Fibroblast of the conjunctiva (primary cell): Measurements from ENCODE around the gene RBBP5.

Experiments
- DNase-seq: peaks from one replicate; pipeline ENCODE4 v3.0.0-alpha.2; 2010; ENCODE audit warnings: low read depth

Gene RBBP5

DNA sequence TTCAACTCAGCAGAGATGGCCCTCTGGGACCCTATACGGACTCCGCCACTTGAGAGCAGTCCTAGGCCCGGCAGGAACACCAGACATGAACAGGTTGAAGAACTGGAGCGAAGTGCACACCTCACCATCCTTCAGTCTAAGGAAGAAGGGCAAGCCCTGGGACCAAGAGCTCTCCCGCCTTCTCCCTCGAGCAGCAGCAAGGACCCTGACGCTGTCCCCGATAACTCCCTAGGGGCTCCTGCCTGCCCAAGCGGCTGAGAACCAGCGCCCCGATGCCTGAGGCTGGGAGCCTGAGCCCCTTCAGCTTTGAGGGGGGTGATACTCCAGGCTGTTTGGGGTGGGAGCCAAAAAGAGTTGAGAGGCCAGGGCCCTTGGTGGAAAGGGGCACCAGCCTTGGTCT lies 47.7 kb downstream of the RBBP5 start:
- no peak for DNase-seq

DNA sequence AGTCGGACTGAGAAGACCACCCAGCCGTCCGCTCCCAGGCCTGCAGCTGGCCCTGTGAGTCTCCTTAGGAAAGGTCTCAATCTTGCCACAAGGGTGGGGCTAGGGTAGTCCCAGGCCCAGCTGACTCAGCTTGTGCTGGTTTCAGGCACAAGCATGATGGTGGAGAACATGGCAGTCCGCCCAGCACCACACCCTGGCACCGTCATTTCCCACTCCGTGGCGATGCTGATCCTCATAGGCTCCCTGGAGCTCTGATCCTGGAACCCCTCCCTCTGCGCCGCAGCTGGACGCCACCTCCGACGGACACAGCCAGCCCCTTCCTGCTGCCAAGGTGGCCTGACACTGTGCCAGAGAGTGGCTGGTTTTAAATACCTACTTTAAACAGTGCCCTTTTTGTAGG lies 48.3 kb downstream of the RBBP5 start:
- peak; percentile 10 for DNase-seq

DNA sequence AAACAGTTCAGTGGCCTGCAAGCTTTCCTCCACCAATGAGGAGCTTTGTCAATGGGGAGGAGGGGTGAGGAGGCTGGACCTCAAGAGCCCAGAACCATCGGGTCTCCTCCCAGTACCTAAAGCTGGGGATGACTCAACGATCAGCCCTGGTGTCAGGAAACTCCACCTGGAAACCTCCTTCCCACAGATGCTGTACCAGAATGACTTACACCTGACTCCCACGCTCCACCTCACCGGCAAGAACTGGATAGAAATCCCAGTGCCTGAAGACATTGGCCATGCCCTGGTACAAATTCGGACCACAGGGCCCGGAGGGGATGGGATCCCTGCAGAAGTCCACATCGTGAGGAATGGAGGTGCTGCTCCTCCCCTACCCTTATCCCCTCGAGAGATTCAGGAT lies 48.9 kb downstream of the RBBP5 start:
- no peak for DNase-seq

DNA sequence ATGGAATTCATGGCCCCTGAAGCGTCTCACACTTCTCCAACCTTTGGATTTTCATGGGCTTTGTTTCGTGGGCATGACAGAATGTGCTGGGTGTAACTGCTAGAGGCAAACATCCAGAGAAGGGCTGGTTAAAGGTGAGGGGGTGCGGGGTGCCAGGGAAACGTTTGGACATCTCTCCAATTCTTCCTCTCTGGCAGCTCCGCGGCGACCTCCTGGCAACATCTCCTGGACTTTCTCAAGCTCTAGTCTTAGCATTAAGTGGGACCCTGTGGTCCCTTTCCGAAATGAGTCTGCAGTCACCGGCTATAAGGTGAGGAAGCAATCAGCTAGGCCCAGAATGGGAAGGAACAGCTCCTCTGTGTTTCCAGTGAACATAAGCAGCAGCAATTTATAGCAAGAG lies 49.5 kb downstream of the RBBP5 start:
- no peak for DNase-seq

DNA sequence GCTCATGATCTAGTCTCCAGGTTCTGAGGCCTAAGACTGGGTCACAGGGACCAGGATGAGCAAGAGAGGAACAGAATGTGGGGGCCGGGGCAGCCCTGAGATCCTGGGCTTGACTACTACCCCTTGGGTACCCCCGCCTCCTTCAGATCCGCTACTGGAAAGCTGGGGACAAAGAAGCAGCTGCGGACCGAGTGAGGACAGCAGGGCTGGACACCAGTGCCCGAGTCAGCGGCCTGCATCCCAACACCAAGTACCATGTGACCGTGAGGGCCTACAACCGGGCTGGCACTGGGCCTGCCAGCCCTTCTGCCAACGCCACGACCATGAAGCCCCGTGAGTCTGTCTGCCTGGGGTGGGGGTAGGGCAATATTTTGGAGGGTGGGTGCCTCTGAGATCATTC lies 50.0 kb downstream of the RBBP5 start:
- no peak for DNase-seq

DNA sequence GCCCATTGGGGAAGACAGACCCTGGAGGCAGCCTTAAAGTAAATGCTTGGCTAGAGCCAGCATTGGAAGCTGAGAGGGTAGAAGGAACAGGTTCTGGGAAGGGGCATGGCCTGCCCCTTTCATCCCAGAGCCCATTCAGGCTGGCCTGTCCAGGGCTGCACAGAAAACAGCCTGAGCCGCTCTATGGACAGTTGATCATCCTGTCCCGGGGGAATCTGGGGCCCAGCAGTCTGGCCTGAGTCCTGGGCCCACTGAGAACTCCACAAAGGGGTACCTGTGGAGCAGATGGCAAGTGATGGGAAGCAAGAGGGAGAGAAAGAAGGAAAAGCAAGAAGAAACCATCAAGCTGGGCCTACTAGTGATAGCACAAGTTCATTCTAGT lies 50.8 kb downstream of the RBBP5 start:
- DNase-seq: no peak

DNA sequence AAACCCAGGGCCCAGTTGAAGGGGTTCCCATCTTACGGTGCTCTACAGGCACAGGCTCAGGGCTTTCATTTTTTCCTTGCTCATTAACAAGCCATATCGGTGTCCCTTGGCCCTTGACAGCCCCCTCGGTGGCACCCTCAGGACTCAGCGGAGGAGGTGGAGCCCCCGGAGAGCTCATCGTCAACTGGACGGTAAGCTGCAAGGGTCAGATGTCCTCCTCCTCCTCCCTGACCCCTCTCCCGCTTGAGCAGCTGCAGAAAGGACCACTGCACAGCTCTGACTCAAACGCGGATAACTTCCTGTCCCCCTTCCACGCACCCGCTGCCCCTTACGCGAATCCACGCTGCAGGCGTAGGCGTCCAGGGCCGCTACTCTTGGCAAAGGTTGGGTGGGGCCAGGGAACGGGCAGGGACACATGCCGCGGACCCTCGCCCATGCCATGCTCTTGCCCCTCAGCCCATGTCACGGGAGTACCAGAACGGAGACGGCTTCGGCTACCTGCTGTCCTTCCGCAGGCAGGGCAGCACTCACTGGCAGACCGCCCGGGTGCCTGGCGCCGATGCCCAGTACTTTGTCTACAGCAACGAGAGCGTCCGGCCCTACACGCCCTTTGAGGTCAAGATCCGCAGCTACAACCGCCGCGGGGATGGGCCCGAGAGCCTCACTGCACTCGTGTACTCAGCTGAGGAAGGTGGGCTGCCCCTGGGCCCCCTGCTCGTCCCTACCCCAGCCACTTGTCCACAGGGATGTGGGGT lies 52.2 kb downstream of the RBBP5 start:
- DNase-seq: no peak

DNA sequence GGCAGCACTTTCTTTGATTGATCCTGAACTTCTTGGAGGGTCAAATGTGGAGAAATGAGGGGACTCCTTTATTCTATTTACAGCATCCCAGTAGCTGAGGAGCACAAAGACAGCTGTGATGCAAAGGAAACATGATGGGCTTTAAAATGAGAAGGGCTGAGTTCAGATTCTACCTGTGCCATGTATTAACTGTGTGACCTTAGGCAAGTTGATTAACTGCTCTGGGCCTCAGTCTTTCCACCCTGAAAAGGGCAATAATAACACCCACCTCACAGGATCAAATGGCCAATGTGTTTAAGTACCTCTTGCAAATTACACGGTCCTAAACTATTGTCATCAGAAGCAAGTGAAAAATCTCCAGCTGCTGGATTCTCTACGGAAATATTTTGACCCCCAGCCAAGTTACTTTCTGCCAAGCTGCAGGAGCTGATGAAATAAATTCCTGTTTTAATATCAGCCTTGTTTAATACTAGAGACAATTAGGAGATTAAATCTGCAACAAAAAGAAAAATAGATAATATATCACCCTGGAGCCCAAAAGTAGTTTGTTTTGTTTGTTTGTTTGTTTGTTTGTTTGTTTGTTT lies 53.2 kb downstream of the RBBP5 start:
- peak; percentile 20 for DNase-seq

DNA sequence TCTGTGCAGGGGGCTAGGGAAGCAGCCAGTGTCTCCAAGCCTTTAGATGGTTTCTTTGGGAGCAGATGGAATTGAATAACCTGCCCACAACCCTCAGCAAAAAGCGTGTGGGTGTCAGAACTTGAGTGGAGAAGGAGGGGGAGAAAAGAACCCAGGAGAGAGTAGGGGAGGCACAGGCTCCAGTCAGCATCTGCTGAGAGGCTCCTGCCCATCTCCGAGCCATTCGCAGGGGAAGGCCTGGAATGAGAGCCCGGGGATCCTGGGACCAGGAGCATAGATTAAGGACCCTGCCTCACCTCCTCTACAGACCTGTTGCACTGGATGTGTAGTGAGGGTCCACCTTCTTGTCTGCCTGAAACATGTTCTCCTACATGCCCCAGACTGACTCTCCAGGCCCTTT lies 53.8 kb downstream of the RBBP5 start:
- no peak for DNase-seq

DNA sequence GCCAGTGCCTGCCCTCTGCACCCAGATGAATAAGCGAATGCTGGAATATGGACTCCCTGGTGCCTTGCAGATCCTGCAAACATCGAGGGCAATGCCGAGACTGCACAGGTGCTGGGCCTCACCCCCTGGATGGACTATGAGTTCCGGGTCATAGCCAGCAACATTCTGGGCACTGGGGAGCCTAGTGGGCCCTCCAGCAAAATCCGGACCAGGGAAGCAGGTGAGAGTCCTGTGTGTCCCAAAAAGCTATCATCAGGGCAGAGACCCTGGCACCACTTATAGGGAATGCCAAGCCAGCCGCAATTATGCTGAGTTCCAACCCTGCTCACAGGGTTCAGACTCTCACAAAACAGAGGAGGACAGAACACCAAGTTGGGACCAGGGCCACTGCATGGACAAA lies 54.7 kb downstream of the RBBP5 start:
- no peak for DNase-seq

DNA sequence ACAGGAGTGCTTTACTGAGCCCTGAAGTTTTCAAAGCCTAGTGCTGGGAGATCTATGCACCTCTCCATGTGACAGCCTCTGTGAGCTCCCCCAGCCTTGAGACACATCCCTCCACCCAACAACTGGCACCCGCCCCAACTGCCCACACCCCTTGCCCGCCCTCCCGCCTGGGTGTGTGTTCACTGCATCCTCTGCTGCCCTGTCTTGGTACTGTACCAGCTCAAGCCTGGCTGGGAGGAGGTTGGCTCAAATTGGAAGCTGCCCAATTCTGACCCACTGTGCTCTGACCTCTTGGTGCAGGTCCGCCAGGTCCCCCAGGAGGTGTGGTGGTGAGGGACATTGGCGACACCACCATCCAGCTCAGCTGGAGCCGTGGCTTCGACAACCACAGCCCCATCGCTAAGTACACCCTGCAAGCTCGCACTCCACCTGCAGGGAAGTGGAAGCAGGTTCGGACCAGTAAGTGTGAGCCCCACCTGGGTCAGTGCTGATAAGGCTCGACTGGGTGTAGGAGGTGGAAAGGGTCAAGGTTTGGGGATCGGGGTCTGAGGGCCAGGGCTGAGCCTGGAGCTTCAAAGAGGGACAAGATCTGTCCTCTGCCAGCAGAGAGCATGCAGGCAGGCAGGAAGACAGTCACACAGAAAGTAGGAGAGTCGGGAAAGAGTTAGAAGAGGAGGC lies 55.5 kb downstream of the RBBP5 start:
- DNase-seq: no peak

DNA sequence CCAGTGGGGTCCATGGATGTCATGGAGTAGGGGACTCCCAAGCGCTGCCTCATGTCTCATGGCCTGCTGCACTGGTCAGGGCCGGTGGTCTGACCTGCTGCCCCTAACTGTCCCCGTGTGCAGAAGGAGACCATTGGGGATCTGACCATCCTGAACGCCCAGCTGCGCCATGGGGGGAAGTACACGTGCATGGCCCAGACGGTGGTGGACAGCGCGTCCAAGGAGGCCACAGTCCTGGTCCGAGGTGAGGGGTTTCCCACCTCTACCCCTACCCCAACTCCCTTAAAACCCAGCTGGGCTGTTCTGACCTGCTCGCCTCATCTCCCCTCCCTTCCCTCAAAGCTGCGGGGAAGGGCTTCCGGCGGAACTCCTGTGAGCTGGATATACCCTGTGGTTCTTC lies 56.1 kb downstream of the RBBP5 start:
- no peak for DNase-seq

DNA sequence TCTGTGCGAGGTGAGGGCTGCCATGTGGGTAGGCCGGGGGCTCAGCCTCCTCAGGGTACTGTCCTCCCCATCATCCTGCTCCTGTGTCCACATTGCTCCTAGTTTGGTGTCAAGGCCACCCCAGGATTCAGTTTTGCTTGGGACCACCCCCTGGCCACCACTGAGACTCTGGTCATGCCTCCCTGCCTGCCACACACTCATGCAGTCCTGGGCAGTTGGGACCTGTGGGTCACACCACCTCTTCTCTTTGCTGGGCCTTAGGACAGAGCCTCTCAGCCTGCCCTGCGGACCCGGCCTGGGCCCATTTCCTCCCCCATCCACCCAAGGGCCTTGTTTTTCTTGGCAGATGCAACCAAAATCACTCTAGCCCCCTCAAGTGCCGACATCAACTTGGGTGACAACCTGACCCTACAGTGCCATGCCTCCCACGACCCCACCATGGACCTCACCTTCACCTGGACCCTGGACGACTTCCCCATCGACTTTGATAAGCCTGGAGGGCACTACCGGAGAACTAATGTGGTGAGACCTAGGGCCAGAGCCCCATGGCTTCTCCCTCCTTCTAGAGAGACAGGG lies 56.9 kb downstream of the RBBP5 start:
- DNase-seq: no peak

DNA sequence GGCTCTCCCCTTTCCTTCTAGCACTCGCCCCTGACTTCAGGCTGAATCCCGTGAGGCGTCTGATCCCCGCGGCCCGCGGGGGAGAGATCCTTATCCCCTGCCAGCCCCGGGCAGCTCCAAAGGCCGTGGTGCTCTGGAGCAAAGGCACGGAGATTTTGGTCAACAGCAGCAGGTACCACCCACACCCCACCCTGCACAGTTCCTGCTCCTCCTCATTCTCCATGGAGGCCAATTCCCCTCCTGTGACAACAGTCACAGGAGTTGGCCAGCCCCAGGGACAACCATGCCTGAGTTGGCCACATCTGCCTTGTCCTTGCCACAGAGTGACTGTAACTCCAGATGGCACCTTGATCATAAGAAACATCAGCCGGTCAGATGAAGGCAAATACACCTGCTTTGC lies 57.5 kb downstream of the RBBP5 start:
- DNase-seq: no peak

DNA sequence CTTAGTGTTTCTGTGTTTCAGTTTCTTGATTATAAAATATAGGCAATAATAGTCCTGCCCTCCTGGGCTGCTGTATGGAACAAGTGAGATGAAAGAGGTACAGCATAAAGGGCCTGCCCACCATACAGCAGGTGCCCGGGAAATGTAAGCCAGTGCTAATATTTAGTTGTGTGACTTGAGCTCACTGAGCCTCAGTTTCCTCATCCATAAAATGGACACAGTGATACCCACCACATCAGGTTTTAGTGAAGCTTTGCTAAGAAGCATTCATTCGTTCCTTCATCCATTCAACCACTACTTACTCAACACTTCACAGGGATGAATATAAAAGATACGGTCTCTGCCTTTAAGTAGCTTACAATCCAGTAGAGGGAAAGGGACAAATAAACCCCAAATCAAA lies 58.9 kb downstream of the RBBP5 start:
- no peak for DNase-seq

DNA sequence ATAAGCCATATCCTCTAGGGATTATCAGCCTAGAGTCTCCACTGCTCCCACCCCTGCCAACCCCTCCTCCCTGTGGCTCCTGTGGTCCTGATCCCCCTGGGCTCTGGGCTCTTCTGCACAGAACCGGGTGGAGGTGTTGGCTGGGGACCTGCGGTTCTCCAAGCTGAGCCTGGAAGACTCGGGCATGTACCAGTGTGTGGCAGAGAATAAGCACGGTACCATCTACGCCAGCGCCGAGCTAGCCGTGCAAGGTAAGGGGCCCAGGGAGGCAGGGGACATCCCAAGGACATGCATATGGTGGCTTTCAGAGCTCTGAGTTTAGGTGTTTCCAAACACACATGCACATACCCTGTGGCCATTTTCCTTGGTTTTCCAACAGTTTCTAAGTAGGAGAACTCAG lies 59.5 kb downstream of the RBBP5 start:
- no peak for DNase-seq

DNA sequence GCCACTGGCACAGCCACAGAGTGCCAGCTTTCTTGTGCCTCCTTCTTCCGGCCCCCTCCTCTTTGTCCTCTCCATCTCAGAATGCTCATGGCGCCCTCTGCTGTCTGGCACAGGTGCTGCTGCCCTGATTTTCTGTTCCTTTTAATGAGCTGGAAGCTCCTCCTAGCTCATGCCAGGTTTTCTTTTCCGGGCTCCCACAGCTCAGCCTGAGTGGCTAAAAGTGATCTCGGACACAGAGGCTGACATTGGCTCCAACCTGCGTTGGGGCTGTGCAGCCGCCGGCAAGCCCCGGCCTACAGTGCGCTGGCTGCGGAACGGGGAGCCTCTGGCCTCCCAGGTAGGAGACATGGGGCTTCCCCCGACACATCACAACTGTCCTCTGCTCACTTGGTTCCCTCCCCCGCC lies 60.1 kb downstream of the RBBP5 start:
- DNase-seq: peak; percentile 40

DNA sequence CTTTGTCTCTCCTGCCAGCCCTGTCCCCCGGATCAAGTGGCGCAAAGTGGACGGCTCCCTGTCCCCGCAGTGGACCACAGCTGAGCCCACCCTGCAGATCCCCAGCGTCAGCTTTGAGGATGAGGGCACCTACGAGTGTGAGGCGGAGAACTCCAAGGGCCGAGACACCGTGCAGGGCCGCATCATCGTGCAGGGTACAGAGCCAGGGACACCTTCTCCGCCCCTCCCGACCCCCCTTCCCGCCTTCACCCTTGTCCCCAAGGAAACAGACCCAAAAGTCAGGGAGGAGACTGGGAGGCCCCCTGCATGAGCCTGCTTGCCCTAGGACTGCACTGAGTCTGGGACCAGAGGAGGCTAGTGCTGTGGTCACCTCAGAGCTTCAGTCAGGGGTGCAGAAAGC lies 60.6 kb downstream of the RBBP5 start:
- DNase-seq: no peak

DNA sequence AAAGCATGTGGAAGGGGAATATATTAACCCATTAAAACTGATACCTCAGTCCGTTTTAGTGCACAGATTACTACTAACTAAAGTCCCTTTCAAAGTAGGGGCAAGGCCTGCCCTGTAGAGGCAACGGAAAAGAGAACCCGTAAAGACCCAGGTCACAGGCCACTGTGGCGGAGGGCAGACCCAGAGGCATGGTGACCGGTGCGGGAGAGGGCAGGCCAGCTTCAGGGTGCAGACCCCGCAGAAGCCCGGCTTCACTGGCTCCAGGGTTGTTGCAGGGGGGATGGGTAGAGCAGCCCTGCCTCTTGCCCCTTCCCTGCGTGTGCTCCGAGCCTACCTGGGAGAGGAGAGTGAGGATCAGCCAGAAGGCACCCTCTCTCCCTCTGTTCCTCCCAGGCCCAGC lies 61.0 kb downstream of the RBBP5 start:
- DNase-seq: no peak

DNA sequence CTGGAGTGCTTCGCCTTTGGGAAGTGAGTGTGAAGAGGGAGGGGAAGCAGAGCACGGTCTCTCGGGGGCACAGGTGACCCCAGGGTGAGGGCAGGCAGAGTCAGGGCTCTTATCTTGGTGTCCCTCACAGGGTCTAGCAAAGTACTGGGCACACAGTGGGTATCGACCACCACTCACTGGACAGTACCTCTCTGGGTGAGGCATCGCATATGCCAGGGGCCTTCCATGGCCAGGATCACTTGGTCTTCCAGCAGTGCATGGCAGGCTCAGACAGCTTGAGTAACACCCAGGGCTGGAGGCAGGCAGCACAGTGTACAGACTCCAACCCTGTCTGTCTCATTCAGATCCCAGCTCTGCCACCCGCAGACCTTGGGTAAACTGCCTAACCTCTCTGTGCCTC lies 62.1 kb downstream of the RBBP5 start:
- DNase-seq: no peak

DNA sequence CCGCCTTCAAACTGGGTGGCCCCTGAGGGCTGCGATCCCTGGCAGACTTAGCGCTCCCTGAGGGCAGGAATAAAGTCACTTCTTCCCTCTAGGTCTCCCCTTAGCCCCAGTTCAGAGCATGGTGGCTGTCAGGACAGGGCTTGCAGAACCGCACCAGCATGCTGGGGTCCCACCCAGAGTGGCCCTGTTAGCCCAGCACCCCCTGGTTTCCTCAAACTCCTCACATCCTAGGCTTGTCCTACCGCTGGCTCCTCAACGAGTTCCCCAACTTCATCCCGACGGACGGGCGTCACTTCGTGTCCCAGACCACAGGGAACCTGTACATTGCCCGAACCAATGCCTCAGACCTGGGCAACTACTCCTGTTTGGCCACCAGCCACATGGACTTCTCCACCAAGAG lies 62.9 kb downstream of the RBBP5 start:
- DNase-seq: no peak

DNA sequence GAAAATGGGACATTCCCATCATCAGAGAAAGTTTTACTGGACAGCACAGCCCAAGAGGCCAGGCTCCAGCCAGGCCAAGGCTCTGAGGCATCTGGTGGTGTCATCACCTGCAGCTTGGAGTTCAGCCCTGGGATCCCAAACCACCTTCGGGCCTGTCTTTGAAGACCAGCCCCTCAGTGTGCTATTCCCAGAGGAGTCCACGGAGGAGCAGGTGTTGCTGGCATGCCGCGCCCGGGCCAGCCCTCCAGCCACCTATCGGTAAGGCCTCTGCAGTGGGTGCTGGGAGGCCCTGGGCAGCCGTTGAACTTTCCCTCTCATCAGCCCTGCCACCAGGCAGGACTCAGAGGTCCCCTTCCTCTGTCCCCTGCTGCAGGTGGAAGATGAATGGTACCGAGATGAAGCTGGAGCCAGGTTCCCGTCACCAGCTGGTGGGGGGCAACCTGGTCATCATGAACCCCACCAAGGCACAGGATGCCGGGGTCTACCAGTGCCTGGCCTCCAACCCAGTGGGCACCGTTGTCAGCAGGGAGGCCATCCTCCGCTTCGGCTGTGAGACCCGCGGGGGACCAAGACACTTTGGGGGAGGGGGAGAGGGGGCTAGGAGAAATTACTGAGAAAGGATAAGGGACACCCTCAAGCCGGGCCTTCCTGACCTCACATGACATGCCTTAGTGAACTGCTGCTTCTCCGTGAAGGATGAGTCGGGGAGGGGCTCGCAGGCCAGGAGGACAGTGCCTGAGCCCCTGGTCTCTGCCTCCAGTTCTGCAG lies 63.8 kb downstream of the RBBP5 start:
- DNase-seq: no peak
